GM18907 (cell line): ENCODE measurements around the gene ZSCAN20.
"Not testable (repeated sequence)": the region's sequence is repeated elsewhere in the genome, so short reads cannot be mapped to it uniquely, and the experiment has no call there.

Experiments used
- ATAC-seq: cut with Tn5 transposase; IDR thresholded peaks from one replicate; pipeline ENCODE4 v1.9.1; 2021; ENCODE audit warnings: mild to moderate bottlenecking, moderate library complexity; ENCODE audit not compliant: unreplicated experiment

ZSCAN20 gene

GRCh38 chr1:33473900-33474299, 1.5 kb downstream of the ZSCAN20 start:
- ATAC-seq, result no peak

GRCh38 chr1:33477451-33477850, 5.0 kb downstream of the ZSCAN20 start:
- no peak for ATAC-seq

- no peak for ATAC-seq
These were observed 10.0 kb downstream of the ZSCAN20 start for GRCh38 chr1:33482412-33482811.

GRCh38 chr1:33488624-33489023, 16.2 kb downstream of the ZSCAN20 start:
- ATAC-seq, result no peak

DNA sequence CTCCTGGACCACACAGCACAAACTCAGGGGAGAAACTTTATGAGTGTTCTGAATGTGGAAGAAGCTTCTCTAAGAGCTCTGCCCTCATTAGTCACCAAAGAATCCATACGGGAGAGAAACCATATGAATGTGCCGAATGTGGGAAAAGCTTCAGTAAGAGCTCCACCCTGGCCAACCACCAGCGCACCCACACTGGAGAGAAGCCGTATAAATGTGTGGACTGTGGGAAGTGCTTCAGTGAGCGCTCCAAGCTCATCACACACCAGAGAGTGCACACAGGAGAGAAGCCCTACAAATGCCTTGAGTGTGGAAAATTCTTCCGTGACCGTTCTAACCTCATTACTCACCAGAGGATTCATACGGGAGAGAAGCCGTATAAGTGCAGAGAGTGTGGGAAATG, 22.5 kb downstream of the ZSCAN20 start:
- ATAC-seq, result no peak

DNA sequence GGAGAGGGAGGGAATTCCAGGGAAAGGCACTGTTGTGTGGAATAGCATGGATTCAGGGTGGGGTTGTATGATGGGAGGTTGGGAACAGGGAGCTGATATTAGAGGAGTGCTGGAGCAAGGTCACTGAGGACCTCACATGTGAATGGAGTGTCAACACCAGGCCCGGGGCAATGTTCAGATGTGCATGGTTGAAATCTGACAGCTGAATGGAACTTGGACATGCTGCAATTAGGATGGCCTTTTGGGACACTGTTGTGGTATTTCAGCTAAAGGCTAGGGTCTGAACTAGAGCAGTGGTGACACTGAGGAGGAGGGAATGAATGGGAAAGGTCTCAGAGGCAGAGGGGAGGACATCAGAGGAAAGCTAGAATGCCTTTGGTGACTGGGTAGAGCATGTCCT, 25.0 kb downstream of the ZSCAN20 start:
- no peak for ATAC-seq

GRCh38 chr1:33500547-33500946, 28.1 kb downstream of the ZSCAN20 start:
- ATAC-seq, result no peak

- ATAC-seq, result no peak
These were observed 28.9 kb downstream of the ZSCAN20 start for GRCh38 chr1:33501309-33501708.

GRCh38 chr1:33501774-33502173, 29.3 kb downstream of the ZSCAN20 start:
- no peak for ATAC-seq

GRCh38 chr1:33502726-33503125, 30.3 kb downstream of the ZSCAN20 start:
- ATAC-seq, result no peak

DNA sequence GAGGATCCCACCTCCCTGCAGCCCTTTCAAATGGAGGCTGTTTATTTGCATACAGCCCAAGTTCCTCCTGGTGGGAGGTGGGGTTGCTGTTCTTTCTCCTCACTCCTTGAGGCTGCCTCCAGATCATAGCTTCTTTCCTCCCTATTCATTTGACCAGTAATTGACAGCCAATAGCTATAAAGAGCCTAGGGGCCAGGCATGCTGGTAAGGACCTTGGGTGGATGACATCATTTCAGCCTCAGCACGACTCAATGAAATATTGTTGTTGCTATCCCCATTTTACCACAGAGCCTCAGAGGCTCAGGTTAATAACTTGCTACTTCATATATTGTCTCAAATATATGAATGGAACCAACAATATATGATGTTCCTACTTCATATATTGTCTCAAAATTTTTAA, 31.1 kb downstream of the ZSCAN20 start:
- no peak for ATAC-seq

DNA sequence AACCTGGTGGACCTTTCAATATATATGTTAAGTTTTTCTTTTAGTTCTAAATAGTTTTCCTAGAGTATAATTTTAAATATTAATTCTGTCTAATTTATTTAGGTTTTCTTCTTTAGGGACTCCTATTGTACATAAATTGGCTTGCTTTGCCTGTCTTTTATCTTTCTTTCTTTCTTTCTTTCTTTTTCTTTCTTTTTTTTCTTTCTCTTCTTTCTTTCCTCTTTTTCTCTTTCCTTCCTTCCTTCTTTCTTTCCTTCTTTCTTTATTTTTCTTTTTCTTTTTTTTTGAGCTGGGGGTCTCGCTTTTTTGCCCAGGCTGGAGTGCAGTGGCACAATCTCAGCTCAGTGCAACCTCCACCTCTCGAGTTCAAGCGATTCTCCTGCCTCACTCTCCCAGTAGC, 35.2 kb downstream of the ZSCAN20 start:
- ATAC-seq, result no peak

DNA sequence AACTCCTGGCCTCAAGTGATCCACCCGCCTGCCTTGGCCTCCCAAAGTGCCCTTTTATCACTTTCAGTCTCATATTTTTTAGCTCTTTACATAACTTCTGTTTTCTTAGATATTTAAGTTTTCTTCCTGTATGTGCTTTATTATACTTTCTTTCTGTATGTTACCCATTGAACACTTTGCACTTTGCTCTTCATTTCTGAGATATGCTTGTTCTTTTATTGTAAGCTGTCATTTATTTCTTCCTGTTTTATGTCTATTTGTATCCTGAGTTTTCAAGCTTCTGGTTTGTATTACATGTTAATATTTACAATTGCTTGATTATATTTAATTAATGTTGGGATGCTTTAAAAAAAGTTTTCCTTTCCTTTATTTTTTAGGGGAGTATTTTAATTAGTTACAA, 35.7 kb downstream of the ZSCAN20 start:
- ATAC-seq, result no peak

DNA sequence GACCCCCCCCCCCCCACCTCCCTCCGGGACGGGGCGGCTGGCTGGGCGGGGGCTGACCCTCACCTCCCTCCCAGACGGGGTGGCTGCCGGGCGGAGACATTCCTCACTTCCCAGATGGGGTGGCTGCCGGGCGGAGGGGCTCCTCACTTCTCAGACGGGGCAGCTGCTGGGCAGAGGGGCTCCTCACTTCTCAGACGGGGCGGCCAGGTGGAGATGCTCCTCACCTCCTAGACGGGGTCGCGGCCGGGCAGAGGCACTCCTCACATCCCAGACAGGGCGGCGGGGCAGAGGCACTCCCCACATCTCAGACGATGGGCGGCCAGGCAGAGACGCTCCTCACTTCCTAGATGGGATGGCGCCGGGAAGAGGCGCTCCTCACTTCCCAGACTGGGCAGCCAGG, 36.8 kb downstream of the ZSCAN20 start:
- not testable (repeated sequence) for ATAC-seq

DNA sequence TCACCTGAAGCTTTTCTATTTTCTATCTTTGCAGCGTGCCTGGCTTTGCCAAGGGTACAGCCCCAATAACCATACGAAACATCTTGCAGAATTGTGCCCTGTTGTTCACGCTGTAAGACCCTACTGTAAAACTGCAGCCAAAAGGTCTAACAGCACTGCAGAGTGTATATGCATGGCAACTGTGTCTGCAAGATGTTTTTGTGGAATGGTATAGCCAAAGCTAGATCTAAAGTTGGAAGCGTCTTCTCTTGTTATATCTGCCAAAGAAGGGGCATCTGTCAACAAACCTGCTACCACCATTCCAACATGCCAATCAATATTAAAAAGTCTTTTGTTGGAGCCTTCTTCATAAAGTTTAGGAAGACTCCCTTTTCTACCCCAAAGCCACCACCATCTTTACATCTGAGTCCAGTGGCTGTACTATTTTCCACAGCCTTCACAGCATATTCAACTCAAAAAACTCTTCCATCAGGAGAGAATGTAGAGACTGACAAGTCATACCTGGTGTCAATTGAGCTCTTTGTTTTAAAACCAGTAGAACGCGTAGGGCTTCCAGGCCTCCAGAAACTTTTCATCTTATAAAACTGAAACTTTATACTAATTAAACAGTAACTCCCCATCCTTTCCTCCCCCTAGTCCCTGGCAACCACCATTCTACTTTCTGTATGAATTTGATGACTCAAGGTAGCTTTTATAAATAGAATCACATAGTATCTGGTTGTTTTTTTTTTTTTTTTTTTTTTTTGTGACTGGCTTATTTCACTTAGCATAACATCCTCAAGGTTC, 40.0 kb downstream of the ZSCAN20 start:
- ATAC-seq, result no peak

DNA sequence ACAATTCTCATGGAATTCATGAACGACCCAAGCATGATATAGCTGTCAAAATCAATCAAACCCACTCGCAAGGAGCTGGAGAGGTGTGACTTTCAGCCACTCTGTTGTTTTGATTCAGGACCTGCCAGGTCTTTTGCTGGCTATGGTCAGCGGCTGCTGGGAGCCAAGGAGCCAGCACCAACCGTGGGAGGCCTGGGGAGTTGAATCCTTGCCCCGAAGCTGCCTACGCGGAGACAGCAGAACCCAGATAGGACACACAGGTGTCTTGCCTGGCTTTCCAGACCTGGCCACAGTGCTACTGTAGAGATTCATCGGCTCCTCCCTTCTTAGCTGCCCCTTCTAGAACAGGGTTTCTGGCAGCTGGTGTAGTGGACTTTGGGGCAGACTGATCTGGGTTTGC, 42.7 kb downstream of the ZSCAN20 start:
- no peak for ATAC-seq

DNA sequence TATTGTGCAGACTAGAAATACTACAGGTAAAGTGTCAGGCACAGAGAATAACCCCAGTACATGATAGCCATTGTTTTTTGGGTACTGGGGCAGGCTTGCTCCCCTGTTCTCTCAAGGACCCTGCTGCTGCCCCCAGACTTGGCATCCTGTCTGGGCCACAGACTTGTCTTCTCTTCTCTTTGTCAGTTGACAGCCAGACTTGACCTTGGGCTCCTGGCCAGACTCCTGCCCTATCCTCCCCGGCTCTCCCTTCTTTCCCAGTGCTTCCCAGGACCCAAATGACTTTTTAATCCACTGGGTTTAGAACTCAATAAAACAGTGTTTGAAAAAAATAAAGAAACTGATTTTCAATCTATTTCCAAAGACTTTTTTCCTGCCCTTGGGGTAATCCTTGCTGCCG, 43.2 kb downstream of the ZSCAN20 start:
- no peak for ATAC-seq

DNA sequence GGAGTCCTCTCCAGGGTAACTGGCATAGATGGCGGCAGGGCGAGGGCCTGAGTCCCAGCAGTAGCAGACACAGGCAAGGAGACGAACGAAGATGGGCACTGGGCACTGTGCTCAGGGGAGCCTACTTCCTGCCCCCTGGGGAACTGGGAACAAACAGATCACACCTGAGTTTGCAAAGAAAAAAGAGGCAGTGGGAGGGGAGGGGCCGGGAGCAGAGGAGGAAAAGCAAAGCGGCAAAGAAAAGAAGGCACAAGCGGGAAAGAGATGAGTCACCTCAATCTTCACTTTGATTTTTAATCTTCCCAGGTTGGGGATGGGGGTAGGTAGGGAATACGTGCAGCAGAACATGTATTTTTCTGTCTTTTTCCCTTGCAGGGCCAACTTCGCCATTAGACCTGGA, 44.0 kb downstream of the ZSCAN20 start:
- no peak for ATAC-seq

GRCh38 chr1:33516891-33517567, 44.6 kb downstream of the ZSCAN20 start:
- no peak for ATAC-seq

DNA sequence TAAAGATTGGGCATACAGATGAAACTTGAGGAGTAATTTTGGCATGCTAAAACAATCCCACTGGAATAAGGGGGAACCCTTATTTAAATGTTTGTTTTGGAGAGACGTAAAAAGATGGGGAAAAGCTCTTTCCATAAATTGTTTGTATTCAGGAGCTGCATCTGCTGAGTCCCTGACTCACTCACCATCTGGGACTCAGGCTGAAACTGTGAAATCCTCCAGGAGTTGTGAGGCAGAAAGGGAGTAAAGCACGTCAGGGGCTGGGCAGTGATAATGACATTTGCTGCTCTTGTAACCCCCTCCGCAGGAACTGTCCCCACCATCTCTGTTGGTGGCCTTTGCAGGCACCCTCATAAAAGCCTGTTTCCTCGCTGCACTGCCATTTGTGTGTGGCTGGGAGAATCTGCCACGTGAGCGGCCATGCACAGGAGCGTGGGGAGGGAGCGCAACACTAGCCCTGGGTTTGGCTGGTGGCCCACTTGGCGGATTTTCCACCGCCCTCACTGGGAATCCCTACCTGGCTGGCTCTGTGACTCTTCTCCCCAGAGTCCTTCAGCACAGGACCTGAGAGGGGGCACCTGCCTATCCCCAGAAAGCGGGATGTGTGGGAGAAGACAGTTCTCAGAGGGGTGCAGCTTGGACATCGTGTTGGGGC, 45.3 kb downstream of the ZSCAN20 start:
- ATAC-seq, result no peak

GRCh38 chr1:33519240-33519884, 46.9 kb downstream of the ZSCAN20 start:
- ATAC-seq, result no peak

GRCh38 chr1:33524586-33524985, 52.1 kb downstream of the ZSCAN20 start:
- ATAC-seq, result no peak
